ENCODE results near the gene PLCL1.

Gene PLCL1

GRCh38 chr2:197965756-197966155, 161.4 kb downstream of the PLCL1 start:
- Histone ChIP-seq H3K27me3 (replicated peaks; ENCODE audit: insufficient read depth, low read length) (no peaks in the 10 kb centered on the region), H3K9me3 (replicated peaks; ENCODE audit: insufficient read depth, low read length) (no peaks in the 10 kb centered on the region), H3F3A (ENCODE audit: insufficient read depth, low read length) (no peaks in the 10 kb centered on the region), H3K36me3 (replicated peaks; ENCODE audit: insufficient read depth, low read length) (no peaks in the 10 kb centered on the region), H3K4me3 (ENCODE audit: low read length) (no peak overlapping the region), H3K4me2 (ENCODE audit: low read depth, low read length) (no peak overlapping the region), H2AFZ (ENCODE audit: low read length) (no peak overlapping the region), H4K20me1 (ENCODE audit: insufficient read depth, low read length) (no peaks in the 10 kb centered on the region), H3K9me2 (replicated peaks; ENCODE audit: insufficient read depth, low read length) (no peaks in the 10 kb centered on the region), H3K27ac (ENCODE audit: low read length) (no peak overlapping the region), H3K4me1 (ENCODE audit: low read length) (no peaks in the 10 kb centered on the region), H3K79me2 (ENCODE audit: low read length) (no peaks in the 10 kb centered on the region), H3K9ac (ENCODE audit: low read length) (no peak overlapping the region)
- no peak for DNase-seq
- TF ChIP-seq EZH2phosphoT487 (IDR thresholded peaks at IDR 0.05; ENCODE audit: low read length) (no peak), EZH2 (optimal IDR thresholded peaks at IDR 0.05; ENCODE audit: low read depth, low read length) (no peak), CTCF (IDR thresholded peaks at IDR 0.05; ENCODE audit: low read length) (no peak)

GRCh38 chr2:197969391-197969893, 165.0 kb downstream of the PLCL1 start:
- Histone ChIP-seq H3K4me2 (ENCODE audit: low read depth, low read length) (no peak overlapping the region), H3F3A (ENCODE audit: insufficient read depth, low read length) (no peaks in the 10 kb centered on the region), H4K20me1 (ENCODE audit: insufficient read depth, low read length) (no peaks in the 10 kb centered on the region), H3K36me3 (replicated peaks; ENCODE audit: insufficient read depth, low read length) (no peaks in the 10 kb centered on the region), H3K9ac (ENCODE audit: low read length) (no peak overlapping the region), H3K4me1 (ENCODE audit: low read length) (no peaks in the 10 kb centered on the region), H3K9me3 (replicated peaks; ENCODE audit: insufficient read depth, low read length) (no peaks in the 10 kb centered on the region), H3K79me2 (ENCODE audit: low read length) (no peaks in the 10 kb centered on the region), H3K27ac (ENCODE audit: low read length) (no peak overlapping the region), H3K9me2 (replicated peaks; ENCODE audit: insufficient read depth, low read length) (no peaks in the 10 kb centered on the region), H3K4me3 (ENCODE audit: low read length) (no peak overlapping the region), H3K27me3 (replicated peaks; ENCODE audit: insufficient read depth, low read length) (no peaks in the 10 kb centered on the region), H2AFZ (ENCODE audit: low read length) (no peak overlapping the region)
- TF ChIP-seq CTCF (IDR thresholded peaks at IDR 0.05; ENCODE audit: low read length) = no peak
- TF ChIP-seq EZH2 (optimal IDR thresholded peaks at IDR 0.05; ENCODE audit: low read depth, low read length) = no peak
- TF ChIP-seq EZH2phosphoT487 (IDR thresholded peaks at IDR 0.05; ENCODE audit: low read length) = no peak
- no peak for DNase-seq

GRCh38 chr2:197972061-197972460, 167.7 kb downstream of the PLCL1 start:
- no peaks in the 10 kb centered on the region for H3K9me2 ChIP-seq (replicated peaks; ENCODE audit: insufficient read depth, low read length)
- no peaks in the 10 kb centered on the region for H3K4me1 ChIP-seq (ENCODE audit: low read length)
- H3K79me2 ChIP-seq (ENCODE audit: low read length) = no peaks in the 10 kb centered on the region
- no peak overlapping the region for H2AFZ ChIP-seq (ENCODE audit: low read length)
- no peaks in the 10 kb centered on the region for H3K9me3 ChIP-seq (replicated peaks; ENCODE audit: insufficient read depth, low read length)
- no peak for TF ChIP-seq EZH2 (optimal IDR thresholded peaks at IDR 0.05; ENCODE audit: low read depth, low read length)
- TF ChIP-seq CTCF (IDR thresholded peaks at IDR 0.05; ENCODE audit: low read length) = no peak
- TF ChIP-seq EZH2phosphoT487 (IDR thresholded peaks at IDR 0.05; ENCODE audit: low read length) = no peak
- H3K27me3 ChIP-seq (replicated peaks; ENCODE audit: insufficient read depth, low read length) = no peaks in the 10 kb centered on the region
- no peak overlapping the region for H3K4me2 ChIP-seq (ENCODE audit: low read depth, low read length)
- no peak for DNase-seq
- no peak overlapping the region for H3K9ac ChIP-seq (ENCODE audit: low read length)
- H3F3A ChIP-seq (ENCODE audit: insufficient read depth, low read length) = no peaks in the 10 kb centered on the region
- H3K36me3 ChIP-seq (replicated peaks; ENCODE audit: insufficient read depth, low read length) = no peaks in the 10 kb centered on the region
- no peaks in the 10 kb centered on the region for H4K20me1 ChIP-seq (ENCODE audit: insufficient read depth, low read length)
- H3K27ac ChIP-seq (ENCODE audit: low read length) = no peak overlapping the region
- no peak overlapping the region for H3K4me3 ChIP-seq (ENCODE audit: low read length)
